HG03097 (cell line): ENCODE data around the gene PADI1.

Experiments
- ATAC-seq: cut with Tn5 transposase; IDR thresholded peaks from one replicate; pipeline ENCODE4 v1.9.1; 2021; ENCODE audit not compliant: unreplicated experiment, low FRiP score

Gene PADI1

GRCh38 chr1:17177651-17178050 lies 27.3 kb upstream of the PADI1 start:
- ATAC-seq: no peak

- ATAC-seq: no peak
Observed at GRCh38 chr1:17181781-17182464, 23.0 kb upstream of the PADI1 start.

- ATAC-seq: no peak
Observed at GRCh38 chr1:17183388-17184160, 21.4 kb upstream of the PADI1 start.

GRCh38 chr1:17184161-17184665 lies 20.7 kb upstream of the PADI1 start:
- ATAC-seq: no peak

- no peak for ATAC-seq
Observed at GRCh38 chr1:17184822-17185484, 20.0 kb upstream of the PADI1 start.

- no peak for ATAC-seq
Observed at GRCh38 chr1:17185485-17185860, 19.5 kb upstream of the PADI1 start.

GRCh38 chr1:17186216-17186909 lies 18.6 kb upstream of the PADI1 start:
- ATAC-seq: no peak

GRCh38 chr1:17187051-17187450 lies 17.9 kb upstream of the PADI1 start:
- ATAC-seq: no peak

- ATAC-seq: no peak
Observed at GRCh38 chr1:17188217-17188616, 16.7 kb upstream of the PADI1 start.

- no peak for ATAC-seq
Observed at GRCh38 chr1:17188889-17189631, 15.9 kb upstream of the PADI1 start.

- no peak for ATAC-seq
Observed at GRCh38 chr1:17189632-17189990, 15.3 kb upstream of the PADI1 start.

- ATAC-seq: no peak
Observed at GRCh38 chr1:17190010-17190995, 14.6 kb upstream of the PADI1 start.

GRCh38 chr1:17191990-17192242 lies 13.0 kb upstream of the PADI1 start:
- ATAC-seq: no peak

GRCh38 chr1:17192394-17193221 lies 12.3 kb upstream of the PADI1 start:
- ATAC-seq: no peak

- ATAC-seq: no peak
Observed at GRCh38 chr1:17193222-17194132, 11.5 kb upstream of the PADI1 start.

GRCh38 chr1:17194133-17194475 lies 10.8 kb upstream of the PADI1 start:
- ATAC-seq: no peak

GRCh38 chr1:17194615-17195528 lies 10.1 kb upstream of the PADI1 start:
- no peak for ATAC-seq
